Activated CD4-positive, alpha-beta memory T cell treated with anti-CD3 and anti-CD28 coated beads, Interleukin-2, amount 10 ng/mL, durations not matched to agents 7 days and 5 days (primary cell): ENCODE data around the gene MKLN1. TPM values are rescaled to one million over a fixed set of nuclear protein-coding genes. Genes with fewer than 3 reads are reported as not detected.
"Not testable (repeated sequence)": the region's sequence is repeated elsewhere in the genome, so short reads cannot be mapped to it uniquely, and the experiment has no call there.

Experiments
- CTCF ChIA-PET: fragments of 350-600 bp; sonication (Branson Sonifier 250); formaldehyde crosslinking; loops from one replicate; lab custom pipeline; 2021; ENCODE audit warnings: antibody characterized with exemption, inconsistent platforms; lab: Charles Lee
- POLR2A ChIA-PET: fragments of 350-600 bp; sonication (Branson Sonifier 250); formaldehyde crosslinking; loops from one replicate; lab custom pipeline; 2021; ENCODE audit warnings: antibody characterized with exemption; lab: Charles Lee
- DNase-seq: peaks from one replicate; pipeline ENCODE4 v3.0.0-alpha.2; 2020
- H3K27ac Mint-ChIP-seq: one replicate; pipeline ENCODE4 v1.8.0; 2021; ENCODE audit warnings: mild to moderate bottlenecking, mixed read lengths
- H3K27me3 Mint-ChIP-seq: one replicate; pipeline ENCODE4 v1.8.0; 2021; ENCODE audit warnings: mixed read lengths
- H3K36me3 Mint-ChIP-seq: one replicate; pipeline ENCODE4 v1.8.0; 2021; ENCODE audit warnings: low read depth, mixed read lengths
- H3K4me1 Mint-ChIP-seq: one replicate; pipeline ENCODE4 v1.8.0; 2021; ENCODE audit warnings: mixed read lengths
- H3K4me3 Mint-ChIP-seq: one replicate; pipeline ENCODE4 v1.8.0; 2021; ENCODE audit warnings: mild to moderate bottlenecking, mixed read lengths
- H3K9me3 Mint-ChIP-seq: one replicate; pipeline ENCODE4 v1.8.0; 2021; ENCODE audit warnings: mixed read lengths
- total RNA-seq, 2 experiments: library from RNA; stranded (reverse); gene quantifications; one replicate each; pipeline ENCODE4 v1.2.3, GENCODE V29; 2021

The MKLN1 gene
- total RNA-seq, 2 experiments from 2014 or later, result 35.9 to 37.3 TPM

DNA sequence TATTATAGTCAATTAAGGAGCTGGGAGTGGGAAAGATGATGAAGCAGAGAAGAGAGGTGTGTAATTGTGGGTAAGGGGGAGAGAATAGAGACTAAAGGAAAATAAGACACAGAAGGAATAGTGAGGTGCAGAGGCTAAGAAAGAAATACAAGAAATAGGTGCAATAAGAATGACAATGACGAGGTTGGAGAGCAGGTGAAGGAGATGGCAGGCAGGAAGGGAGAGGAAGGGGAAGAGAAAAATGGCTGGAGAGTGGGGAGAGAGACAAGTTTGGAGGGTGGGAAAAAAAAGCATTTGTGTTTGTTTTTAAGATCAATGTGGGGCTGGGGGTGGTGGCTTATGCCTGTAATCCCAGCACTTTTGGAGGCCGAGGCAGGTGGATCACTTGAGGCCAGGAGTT, 27.6 kb upstream of the MKLN1 start:
- no peaks in the 10 kb centered on the region for H3K4me1 Mint-ChIP-seq
- no peak overlapping the region for H3K27ac Mint-ChIP-seq
- ChIA-PET CTCF (no interaction called here), POLR2A (interaction anchor here (0.6 kb wide), 1 partner anchor 1477 kb away, joined by 3 read pairs; no protein-coding TSS in a partner anchor)
- peaks cover 5% of the 10 kb centered on the region for H3K27me3 Mint-ChIP-seq
- no peaks in the 10 kb centered on the region for H3K9me3 Mint-ChIP-seq
- H3K4me3 Mint-ChIP-seq, result no peak overlapping the region
- H3K36me3 Mint-ChIP-seq, result no peaks in the 10 kb centered on the region
- no peak for DNase-seq

DNA sequence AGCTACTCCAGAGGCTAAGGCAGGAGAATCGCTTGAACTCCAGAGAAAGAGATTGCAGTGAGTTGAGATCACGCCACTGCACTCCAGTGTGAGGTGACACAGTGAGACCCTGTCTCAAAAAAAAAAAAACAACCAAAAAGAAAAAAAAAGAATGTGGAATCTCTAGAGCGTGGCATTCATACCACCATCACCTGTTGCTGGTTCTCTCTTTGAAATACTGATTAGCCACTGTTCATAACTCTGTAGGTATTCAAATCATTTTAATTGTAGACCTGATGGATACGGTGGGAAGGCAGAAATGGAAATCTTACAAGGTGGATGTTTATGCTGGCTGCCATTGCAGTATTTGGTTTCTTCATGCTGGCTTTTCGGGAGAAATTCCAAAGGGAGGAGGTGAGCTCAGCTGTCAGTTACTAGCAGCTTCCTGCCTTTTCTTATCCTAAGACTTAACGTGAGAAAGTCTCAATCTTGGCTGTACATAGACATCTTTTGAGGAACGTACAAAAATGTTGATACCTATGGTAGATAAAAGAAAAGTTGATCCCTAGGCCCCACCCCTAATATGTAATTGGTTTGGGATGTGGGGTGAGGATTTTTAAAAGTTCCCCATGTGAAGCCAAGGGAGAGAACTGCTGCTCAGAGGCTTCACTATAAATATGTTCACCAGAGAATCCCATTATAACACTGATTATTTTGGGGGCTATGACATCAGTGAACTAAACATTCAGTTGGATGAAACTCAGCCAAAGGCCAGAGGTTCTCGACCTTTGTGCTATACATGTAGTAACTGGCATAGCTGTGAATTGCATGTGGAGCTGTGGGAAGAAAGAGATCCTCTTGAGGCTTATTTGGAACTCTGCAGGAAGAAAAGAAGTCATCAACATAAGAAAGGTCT, 26.9 kb upstream of the MKLN1 start:
- no peak overlapping the region for H3K4me3 Mint-ChIP-seq
- no peak for DNase-seq
- H3K27me3 Mint-ChIP-seq, result peaks cover 5% of the 10 kb centered on the region
- H3K36me3 Mint-ChIP-seq, result no peaks in the 10 kb centered on the region
- POLR2A ChIA-PET, result no interaction called here
- peaks cover 2% of the 10 kb centered on the region for H3K9me3 Mint-ChIP-seq
- no peaks in the 10 kb centered on the region for H3K4me1 Mint-ChIP-seq
- H3K27ac Mint-ChIP-seq, result no peak overlapping the region
- CTCF ChIA-PET, result interaction anchor here (0.5 to 0.8 kb wide), 2 partner anchors 18 to 27 kb away, joined by 3 read pairs; no protein-coding TSS in a partner anchor

DNA sequence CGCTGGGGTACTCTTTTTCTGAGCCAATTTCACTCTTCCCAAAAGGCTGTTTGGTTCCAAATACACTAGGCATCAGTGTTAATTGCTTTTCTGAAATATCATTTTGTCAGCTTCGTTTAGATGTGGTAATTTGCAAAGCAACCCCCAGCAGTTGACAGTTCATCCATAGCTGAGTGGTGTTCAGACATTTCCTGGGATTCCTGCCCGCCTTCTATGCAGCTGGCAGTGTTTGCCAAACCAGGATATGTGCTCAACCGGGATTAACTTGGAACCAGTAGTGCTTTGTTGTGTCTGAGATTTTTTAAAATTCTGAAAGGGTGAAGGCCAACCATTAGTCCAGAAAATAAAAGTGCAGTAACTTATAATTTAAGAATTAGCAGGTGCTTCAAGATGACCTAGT, 25.2 kb upstream of the MKLN1 start:
- Mint-ChIP-seq H3K9me3 (peaks cover 16% of the 10 kb centered on the region), H3K27ac (no peak overlapping the region), H3K4me3 (no peak overlapping the region), H3K36me3 (peaks cover 8% of the 10 kb centered on the region), H3K27me3 (peaks cover 5% of the 10 kb centered on the region), H3K4me1 (peaks cover 1% of the 10 kb centered on the region)
- ChIA-PET POLR2A (interaction anchor here (1.6 kb wide), 1 partner anchor 234 kb away, joined by 6 read pairs; no protein-coding TSS in a partner anchor), CTCF (interaction anchor here (0.8 to 1.7 kb wide), 7 partner anchors 17 to 405 kb away, joined by 3 to 9 read pairs (median 4); no protein-coding TSS in a partner anchor)
- DNase-seq, result no peak

DNA sequence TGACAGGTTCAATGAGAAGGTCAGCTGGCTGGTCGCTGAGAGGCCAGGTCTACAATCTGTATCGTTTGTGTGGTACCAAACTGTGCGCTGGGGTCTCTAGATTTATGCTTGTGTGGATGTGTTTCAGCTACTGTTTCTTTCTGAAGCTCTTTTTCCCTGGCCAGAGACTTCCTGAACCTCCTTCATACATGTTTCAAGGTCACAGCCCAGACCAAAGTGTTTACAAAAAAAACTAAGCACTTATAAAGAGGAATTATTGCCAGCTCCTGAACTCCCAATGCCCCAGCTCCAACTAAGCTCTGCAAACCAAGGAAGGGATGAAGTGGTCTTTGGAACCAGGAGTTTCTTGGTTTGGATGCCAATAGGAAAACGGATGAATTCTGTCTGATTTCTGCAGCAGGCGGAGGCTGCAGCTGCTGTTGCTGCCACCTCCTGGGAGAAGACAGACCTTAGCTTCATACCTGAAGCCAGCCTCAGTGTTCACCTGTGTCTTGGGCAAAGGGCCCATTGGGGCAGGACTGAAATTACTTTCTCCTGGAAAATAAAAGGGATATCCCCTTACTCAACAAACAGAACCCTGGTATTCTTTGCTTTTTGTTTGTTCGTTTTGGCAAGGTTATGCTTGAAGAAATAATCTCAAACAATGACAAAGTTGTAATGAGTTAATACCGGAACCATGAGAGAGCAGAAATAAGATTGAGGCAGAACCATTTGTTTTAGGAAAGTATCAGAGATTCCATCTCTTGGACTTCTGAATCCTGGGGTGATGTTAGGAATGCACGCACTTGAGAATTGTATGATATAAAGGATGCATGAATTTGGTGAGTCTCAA, 24.6 kb upstream of the MKLN1 start:
- H3K36me3 Mint-ChIP-seq, result peaks cover 14% of the 10 kb centered on the region
- DNase-seq, result peak; percentile 32
- CTCF ChIA-PET, result interaction anchor here (0.8 to 1.7 kb wide), 9 partner anchors 18 to 406 kb away, joined by 3 to 9 read pairs (median 4); no protein-coding TSS in a partner anchor
- H3K4me1 Mint-ChIP-seq, result peaks cover 1% of the 10 kb centered on the region
- POLR2A ChIA-PET, result interaction anchor here (1.6 kb wide), 1 partner anchor 234 kb away, joined by 6 read pairs; no protein-coding TSS in a partner anchor
- peaks cover 5% of the 10 kb centered on the region for H3K27me3 Mint-ChIP-seq
- no peak overlapping the region for H3K4me3 Mint-ChIP-seq
- H3K27ac Mint-ChIP-seq, result no peak overlapping the region
- peaks cover 22% of the 10 kb centered on the region for H3K9me3 Mint-ChIP-seq

DNA sequence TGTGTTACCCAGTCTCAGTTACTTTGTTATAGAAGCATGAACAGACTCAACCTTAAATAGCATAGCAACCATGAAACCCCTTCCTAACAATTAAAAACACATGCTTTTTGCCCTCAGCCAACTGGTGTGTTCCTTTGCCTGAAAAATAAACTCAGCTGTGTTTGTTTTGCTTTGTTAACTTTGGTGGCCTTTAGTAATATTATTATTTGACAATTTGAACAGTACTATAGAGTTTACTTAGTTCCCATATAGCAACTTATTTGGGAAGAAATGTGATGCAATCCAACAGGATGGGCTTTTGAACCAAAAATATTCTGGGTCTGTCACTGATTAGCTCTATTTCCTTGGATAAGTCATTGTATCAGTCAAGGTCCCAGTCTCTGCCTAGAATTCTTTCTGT, 22.5 kb upstream of the MKLN1 start:
- H3K27ac Mint-ChIP-seq, result no peak overlapping the region
- H3K4me3 Mint-ChIP-seq, result no peak overlapping the region
- H3K27me3 Mint-ChIP-seq, result peaks cover 2% of the 10 kb centered on the region
- H3K9me3 Mint-ChIP-seq, result peaks cover 29% of the 10 kb centered on the region
- peaks cover 1% of the 10 kb centered on the region for H3K4me1 Mint-ChIP-seq
- POLR2A ChIA-PET, result no interaction called here
- H3K36me3 Mint-ChIP-seq, result peaks cover 16% of the 10 kb centered on the region
- no peak for DNase-seq
- CTCF ChIA-PET, result interaction anchor here (1.3 to 1.6 kb wide), 2 partner anchors 12 to 408 kb away, joined by 3 read pairs; no protein-coding TSS in a partner anchor

DNA sequence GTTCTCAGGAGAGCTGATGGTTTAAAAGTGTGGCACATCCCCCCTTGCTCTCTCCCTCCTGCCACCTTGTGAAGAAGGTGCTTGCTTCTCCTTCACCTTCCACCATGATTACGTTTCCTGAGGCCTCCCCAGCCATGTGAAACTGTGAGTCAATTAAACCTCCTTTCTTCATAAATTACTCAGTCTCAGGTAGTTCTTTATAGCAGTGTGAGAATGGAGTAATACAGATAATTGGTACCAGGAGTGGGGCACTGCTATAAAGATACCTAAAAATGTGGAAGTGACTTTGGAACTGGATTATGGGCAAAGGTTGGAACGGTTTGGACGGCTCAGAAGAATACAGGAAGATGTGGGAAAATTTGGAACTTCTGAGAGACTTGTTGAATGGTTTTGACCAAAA, 21.6 kb upstream of the MKLN1 start:
- H3K4me3 Mint-ChIP-seq, POLR2A ChIA-PET, H3K27me3 Mint-ChIP-seq, H3K4me1 Mint-ChIP-seq, H3K27ac Mint-ChIP-seq, DNase-seq: not testable (repeated sequence)
- CTCF ChIA-PET, result interaction anchor here (1.3 kb wide), 1 partner anchor 13 kb away, joined by 3 read pairs; no protein-coding TSS in a partner anchor
- Mint-ChIP-seq H3K9me3 (peaks cover 32% of the 10 kb centered on the region), H3K36me3 (peaks cover 21% of the 10 kb centered on the region)

DNA sequence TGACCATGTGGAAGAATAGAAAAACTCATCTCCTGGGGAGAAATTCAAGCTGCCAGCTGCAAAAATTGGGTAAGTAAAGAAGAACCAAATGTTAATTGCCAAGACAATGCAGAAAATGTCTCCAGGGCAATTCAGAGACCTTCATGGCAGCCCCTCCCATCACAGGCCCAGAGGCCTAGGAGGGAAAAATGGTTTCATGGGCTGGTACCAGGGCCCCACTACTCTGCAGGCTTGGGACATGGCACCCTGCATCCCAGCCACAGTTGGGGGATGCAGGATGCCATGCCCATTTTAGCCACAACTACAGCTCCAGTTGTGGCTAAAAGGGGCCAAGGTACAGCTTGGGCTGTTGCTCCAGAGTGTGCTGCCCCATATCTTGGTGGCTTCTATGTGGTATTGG, 20.9 kb upstream of the MKLN1 start:
- H3K9me3 Mint-ChIP-seq, result peaks cover 33% of the 10 kb centered on the region
- H3K27me3 Mint-ChIP-seq, result no peaks in the 10 kb centered on the region
- H3K4me1 Mint-ChIP-seq, result peaks cover 1% of the 10 kb centered on the region
- ChIA-PET CTCF (no interaction called here), POLR2A (no interaction called here)
- no peak overlapping the region for H3K27ac Mint-ChIP-seq
- peaks cover 21% of the 10 kb centered on the region for H3K36me3 Mint-ChIP-seq
- no peak overlapping the region for H3K4me3 Mint-ChIP-seq
- no peak for DNase-seq

DNA sequence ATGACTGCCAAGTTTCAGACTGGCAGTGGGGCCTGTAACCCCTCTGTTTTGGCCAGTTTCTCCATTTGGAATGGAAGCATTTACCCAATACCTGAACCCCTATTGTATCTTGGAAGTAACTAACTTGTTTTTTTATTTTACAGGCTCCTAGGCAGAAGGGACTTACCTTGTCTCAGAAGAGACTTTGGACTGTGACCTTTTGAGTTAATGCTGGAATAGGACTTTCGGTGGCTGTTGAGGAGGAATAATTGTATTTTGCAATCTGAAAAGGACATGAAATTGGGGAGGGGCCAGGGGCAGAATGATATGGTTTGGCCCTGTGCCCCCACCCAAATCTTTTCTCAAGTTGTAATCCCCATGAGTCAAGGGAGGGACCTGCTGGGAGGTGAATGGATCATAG, 20.0 kb upstream of the MKLN1 start:
- Mint-ChIP-seq H3K4me3 (no peak overlapping the region), H3K4me1 (peaks cover 1% of the 10 kb centered on the region), H3K27me3 (no peaks in the 10 kb centered on the region), H3K36me3 (peaks cover 23% of the 10 kb centered on the region), H3K27ac (no peak overlapping the region), H3K9me3 (peaks cover 38% of the 10 kb centered on the region)
- POLR2A ChIA-PET, result no interaction called here
- DNase-seq, result no peak
- CTCF ChIA-PET, result no interaction called here

DNA sequence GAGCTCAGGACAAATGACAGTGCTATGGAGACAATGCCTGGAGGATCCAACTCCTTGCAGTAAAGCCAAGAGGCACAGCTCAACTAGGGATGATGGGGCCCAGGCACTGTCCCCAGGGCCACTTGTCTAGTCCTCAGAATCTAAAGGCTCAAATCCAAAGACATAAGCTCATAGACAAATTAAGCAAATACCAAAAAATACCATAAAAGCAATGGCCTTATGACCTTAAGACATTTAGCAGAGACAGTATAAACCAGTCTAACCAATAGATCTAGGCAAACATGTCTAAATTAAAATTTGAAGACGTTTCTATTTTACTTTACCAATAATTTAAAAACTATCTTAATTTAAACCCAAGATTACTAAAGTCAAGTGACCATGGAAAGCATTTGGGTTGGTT, 14.8 kb upstream of the MKLN1 start:
- Mint-ChIP-seq H3K36me3 (peaks cover 13% of the 10 kb centered on the region), H3K27ac (no peak overlapping the region), H3K27me3 (peaks cover 8% of the 10 kb centered on the region), H3K4me3 (no peak overlapping the region), H3K4me1 (no peaks in the 10 kb centered on the region), H3K9me3 (peaks cover 24% of the 10 kb centered on the region)
- POLR2A ChIA-PET, result no interaction called here
- DNase-seq, result no peak
- CTCF ChIA-PET, result no interaction called here

DNA sequence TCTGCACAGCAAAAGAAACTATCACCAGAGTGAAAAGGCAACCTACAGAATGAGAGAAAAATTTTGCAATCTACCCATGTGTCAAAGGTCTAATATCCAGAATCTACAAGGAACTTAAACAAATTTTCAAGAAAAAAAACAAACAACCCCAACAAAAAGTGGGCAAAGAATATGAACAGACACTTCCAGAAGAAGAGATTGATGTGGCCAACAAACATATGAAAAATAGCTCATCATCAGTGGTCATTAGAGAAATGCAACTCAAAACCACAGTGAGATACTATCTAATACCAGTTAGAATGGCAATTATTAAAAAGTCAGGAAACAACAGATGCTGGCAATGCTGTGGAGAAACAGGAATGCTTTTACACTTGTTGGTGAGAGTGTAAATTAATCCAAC, 7.1 kb upstream of the MKLN1 start:
- H3K4me3 Mint-ChIP-seq, result no peak overlapping the region
- peaks cover 10% of the 10 kb centered on the region for H3K4me1 Mint-ChIP-seq
- H3K36me3 Mint-ChIP-seq, result peaks cover 2% of the 10 kb centered on the region
- H3K27ac Mint-ChIP-seq, result no peak overlapping the region
- peaks cover 10% of the 10 kb centered on the region for H3K27me3 Mint-ChIP-seq
- peaks cover 4% of the 10 kb centered on the region for H3K9me3 Mint-ChIP-seq
- POLR2A ChIA-PET, result no interaction called here
- CTCF ChIA-PET, result no interaction called here
- no peak for DNase-seq

DNA sequence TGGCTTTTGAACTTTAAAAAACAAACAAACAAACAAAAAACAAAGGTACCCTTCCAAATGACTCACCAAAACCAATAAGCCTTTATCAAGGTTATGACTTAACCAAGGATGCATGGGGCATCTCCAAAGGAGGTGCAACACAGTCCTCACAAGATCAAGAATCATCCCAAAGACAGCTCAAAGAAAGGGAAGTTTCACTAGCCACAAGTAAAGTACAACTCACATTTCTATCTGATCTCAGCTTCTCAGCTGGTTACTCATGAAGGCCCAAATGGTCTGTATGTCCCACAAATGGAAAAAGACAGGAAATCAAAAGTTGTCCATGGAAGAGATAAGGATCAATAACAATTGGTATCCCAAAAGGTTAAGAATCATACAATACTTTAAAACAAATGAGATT, 6.0 kb upstream of the MKLN1 start:
- Mint-ChIP-seq H3K36me3 (peaks cover 2% of the 10 kb centered on the region), H3K27me3 (peaks cover 7% of the 10 kb centered on the region), H3K4me3 (no peak overlapping the region), H3K9me3 (peaks cover 4% of the 10 kb centered on the region), H3K27ac (no peak overlapping the region), H3K4me1 (peaks cover 18% of the 10 kb centered on the region)
- CTCF ChIA-PET, result interaction anchor here (0.5 to 0.9 kb wide), 2 partner anchors 138 to 362 kb away, joined by 3 to 4 read pairs; no protein-coding TSS in a partner anchor
- POLR2A ChIA-PET, result no interaction called here
- DNase-seq, result no peak

DNA sequence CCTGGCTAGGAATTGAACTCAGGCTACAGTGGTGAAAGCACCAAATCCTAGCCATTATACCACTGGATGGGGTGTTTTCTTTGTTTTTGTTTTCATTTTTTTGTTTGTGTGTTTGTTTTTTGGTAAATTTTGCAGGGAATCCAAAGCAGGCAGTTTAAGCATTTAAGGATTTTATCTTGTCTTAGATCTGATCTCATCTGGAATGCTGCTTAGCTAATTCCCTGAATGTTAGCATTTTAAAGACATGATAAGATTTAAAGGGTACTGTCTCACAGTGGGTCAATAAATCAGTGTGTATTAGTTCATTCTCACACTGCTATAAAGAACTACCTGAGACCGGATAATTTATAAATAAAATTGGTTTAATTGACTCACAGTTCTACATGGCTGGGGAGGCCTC, 5.6 kb upstream of the MKLN1 start:
- Mint-ChIP-seq H3K4me1 (peaks cover 22% of the 10 kb centered on the region), H3K9me3 (peaks cover 4% of the 10 kb centered on the region), H3K36me3 (peaks cover 2% of the 10 kb centered on the region), H3K4me3 (no peak overlapping the region), H3K27me3 (peaks cover 4% of the 10 kb centered on the region), H3K27ac (no peak overlapping the region)
- DNase-seq, result no peak
- ChIA-PET CTCF (interaction anchor here (0.5 to 0.9 kb wide), 2 partner anchors 138 to 362 kb away, joined by 3 to 4 read pairs; no protein-coding TSS in a partner anchor), POLR2A (no interaction called here)
